ENCODE results near the gene HTATSF1.

GRCh38 chrX:136497556-136498052 is at the start of gene HTATSF1:
- TF ChIP-seq CHD4 (IDR thresholded peaks at IDR 0.05) (no peak), NRF1 (conservative IDR thresholded peaks at IDR 0.05; ENCODE audit: low read depth, low read length) (no peak), GABPA (IDR thresholded peaks at IDR 0.05; ENCODE audit: low read depth) (no peak), MXI1 (IDR thresholded peaks at IDR 0.05; ENCODE audit: low read depth, low read length) (no peak)
- TF ChIP-seq, protein P1, sequence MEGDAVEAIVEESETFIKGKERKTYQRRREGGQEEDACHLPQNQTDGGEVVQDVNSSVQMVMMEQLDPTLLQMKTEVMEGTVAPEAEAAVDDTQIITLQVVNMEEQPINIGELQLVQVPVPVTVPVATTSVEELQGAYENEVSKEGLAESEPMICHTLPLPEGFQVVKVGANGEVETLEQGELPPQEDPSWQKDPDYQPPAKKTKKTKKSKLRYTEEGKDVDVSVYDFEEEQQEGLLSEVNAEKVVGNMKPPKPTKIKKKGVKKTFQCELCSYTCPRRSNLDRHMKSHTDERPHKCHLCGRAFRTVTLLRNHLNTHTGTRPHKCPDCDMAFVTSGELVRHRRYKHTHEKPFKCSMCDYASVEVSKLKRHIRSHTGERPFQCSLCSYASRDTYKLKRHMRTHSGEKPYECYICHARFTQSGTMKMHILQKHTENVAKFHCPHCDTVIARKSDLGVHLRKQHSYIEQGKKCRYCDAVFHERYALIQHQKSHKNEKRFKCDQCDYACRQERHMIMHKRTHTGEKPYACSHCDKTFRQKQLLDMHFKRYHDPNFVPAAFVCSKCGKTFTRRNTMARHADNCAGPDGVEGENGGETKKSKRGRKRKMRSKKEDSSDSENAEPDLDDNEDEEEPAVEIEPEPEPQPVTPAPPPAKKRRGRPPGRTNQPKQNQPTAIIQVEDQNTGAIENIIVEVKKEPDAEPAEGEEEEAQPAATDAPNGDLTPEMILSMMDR (IDR thresholded peaks at IDR 0.05 in 2 of 3, conservative IDR thresholded peaks at IDR 0.05 in 1 of 3; ENCODE audit: control insufficient read depth in 2 of 3, extremely low read depth in 1 of 3, insufficient read depth in 1 of 3, low read depth in 3 of 3, low read length in 3 of 3): no peak

Measured in GM12878 (cell line).